Left ventricle myocardium inferior (tissue), 1 donor: ENCODE results near the gene CARD8. TPM values are rescaled to one million over a fixed set of nuclear protein-coding genes. Genes with fewer than 3 reads are reported as not detected.

Source experiments
- DNase-seq: peaks from one replicate; pipeline ENCODE4 v3.0.0-alpha.2; 2020
- H3K27ac ChIP-seq: fragments of 200-600 bp; replicated peaks from 2 replicates; pipeline ENCODE4 v1.8.0; 2021
- H3K27me3 ChIP-seq: fragments of 200-600 bp; 2 replicates; pipeline ENCODE4 v1.8.0; 2021; ENCODE audit warnings: low read depth
- H3K36me3 ChIP-seq: fragments of 200-600 bp; 2 replicates; pipeline ENCODE4 v1.8.0; 2021
- H3K4me1 ChIP-seq: fragments of 200-600 bp; 2 replicates; pipeline ENCODE4 v1.8.0; 2021
- H3K4me3 ChIP-seq: fragments of 200-600 bp; 2 replicates; pipeline ENCODE4 v1.8.0; 2021; ENCODE audit warnings: mild to moderate bottlenecking, moderate library complexity
- H3K9me3 ChIP-seq: fragments of 200-600 bp; replicated peaks from 2 replicates; pipeline ENCODE4 v1.8.0; 2021
- intact Hi-C: fragments of 100-400 bp; cut with micrococcal nuclease; formaldehyde crosslinking; loops from one replicate; pipeline ENCODE4 v1.11.0; 2022
- total RNA-seq: library from RNA; stranded (reverse); fragmentation: NEBNext Ultra II Directional; extraction: Animal tissue kit (Norgen Biotek cat#: 25700); gene quantifications from one replicate; pipeline ENCODE4 v1.2.1, GENCODE V29; 2021
- TF ChIP-seq, protein P1 (sequence below): fragments of 200-600 bp; IDR thresholded peaks from 2 replicates; pipeline ENCODE4 v1.8.0; 2021; ENCODE audit warnings: antibody characterized with exemption, mild to moderate bottlenecking, borderline replicate concordance
- donor health status: DM: no; HTN: yes; CAD: no; lungs with severe emphysema.

CARD8 gene
- total RNA-seq, 1 donor from 2014 or later = 33.3 TPM

DNA sequence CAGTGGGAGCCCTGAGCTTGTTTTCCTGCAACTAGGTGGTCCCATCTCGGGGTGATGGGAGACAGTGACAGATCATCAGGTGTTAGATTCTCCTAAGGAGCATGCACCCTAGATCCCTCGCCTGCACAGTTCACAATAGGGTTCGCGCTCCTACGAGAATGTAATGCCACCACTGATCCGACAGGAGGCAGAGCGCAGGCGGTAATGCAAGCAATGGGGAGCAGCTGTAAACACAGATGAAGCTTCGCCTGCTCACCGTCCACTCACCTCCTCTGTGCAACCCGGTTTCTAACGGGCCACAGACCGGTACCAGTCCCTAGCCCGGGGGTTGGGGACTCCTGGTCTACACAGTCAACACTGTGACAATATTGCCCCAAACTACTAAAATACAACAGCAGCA, 38.8 kb downstream of the CARD8 start:
- intact Hi-C loops = no loop called here
- no peaks in the 10 kb centered on the region for H3K4me1 ChIP-seq
- no peak for DNase-seq
- no peaks in the 10 kb centered on the region for H3K9me3 ChIP-seq
- H3K27me3 ChIP-seq = no peaks in the 10 kb centered on the region
- no peak overlapping the region for H3K27ac ChIP-seq
- H3K36me3 ChIP-seq = peaks cover 72% of the 10 kb centered on the region
- TF ChIP-seq, protein P1, sequence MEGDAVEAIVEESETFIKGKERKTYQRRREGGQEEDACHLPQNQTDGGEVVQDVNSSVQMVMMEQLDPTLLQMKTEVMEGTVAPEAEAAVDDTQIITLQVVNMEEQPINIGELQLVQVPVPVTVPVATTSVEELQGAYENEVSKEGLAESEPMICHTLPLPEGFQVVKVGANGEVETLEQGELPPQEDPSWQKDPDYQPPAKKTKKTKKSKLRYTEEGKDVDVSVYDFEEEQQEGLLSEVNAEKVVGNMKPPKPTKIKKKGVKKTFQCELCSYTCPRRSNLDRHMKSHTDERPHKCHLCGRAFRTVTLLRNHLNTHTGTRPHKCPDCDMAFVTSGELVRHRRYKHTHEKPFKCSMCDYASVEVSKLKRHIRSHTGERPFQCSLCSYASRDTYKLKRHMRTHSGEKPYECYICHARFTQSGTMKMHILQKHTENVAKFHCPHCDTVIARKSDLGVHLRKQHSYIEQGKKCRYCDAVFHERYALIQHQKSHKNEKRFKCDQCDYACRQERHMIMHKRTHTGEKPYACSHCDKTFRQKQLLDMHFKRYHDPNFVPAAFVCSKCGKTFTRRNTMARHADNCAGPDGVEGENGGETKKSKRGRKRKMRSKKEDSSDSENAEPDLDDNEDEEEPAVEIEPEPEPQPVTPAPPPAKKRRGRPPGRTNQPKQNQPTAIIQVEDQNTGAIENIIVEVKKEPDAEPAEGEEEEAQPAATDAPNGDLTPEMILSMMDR = no peak
- no peak overlapping the region for H3K4me3 ChIP-seq

DNA sequence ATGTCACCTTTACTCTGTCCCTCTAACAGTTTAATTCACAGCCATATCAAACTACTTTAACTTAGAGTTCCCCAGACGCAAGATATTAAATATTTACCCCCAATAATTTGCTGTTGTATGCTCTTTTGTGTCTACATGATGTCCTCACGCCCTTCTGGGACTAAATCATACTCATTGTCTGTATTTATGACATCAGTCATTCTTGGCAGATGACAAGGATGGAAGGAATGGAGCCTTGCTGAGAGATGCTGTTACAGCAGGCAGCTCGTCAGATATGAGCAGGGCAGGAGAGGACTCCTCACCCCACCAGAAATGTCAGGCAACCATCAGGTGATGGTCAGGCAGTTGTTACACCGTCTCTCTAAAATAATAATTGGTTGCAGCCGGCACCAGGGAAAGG, 41.8 kb downstream of the CARD8 start:
- intact Hi-C loops = no loop called here
- peaks cover 57% of the 10 kb centered on the region for H3K36me3 ChIP-seq
- H3K4me3 ChIP-seq = no peak overlapping the region
- DNase-seq = no peak
- no peak overlapping the region for H3K27ac ChIP-seq
- TF ChIP-seq, protein P1 = no peak
- H3K4me1 ChIP-seq = peaks cover 9% of the 10 kb centered on the region
- H3K27me3 ChIP-seq = no peaks in the 10 kb centered on the region
- H3K9me3 ChIP-seq = no peaks in the 10 kb centered on the region

DNA sequence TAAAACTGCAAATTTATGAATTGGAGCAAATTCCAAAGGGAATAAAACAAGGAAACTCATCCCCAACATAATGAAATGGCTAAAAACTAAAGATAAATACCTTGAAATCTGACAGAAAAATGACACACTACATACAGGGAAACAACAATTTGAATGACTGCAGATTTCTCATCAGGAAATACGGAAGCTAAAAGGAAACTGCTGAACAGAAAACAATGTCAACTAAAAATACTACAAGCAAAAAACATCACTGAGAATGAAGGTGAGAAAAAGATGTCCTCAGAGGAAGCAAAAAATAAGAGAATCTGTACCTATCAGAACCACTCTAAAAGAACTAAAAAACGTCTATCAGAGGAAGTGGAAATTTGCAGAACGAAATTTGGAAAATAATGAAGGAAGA, 45.7 kb downstream of the CARD8 start:
- TF ChIP-seq, protein P1 = no peak
- H3K27ac ChIP-seq = no peak overlapping the region
- no peaks in the 10 kb centered on the region for H3K27me3 ChIP-seq
- no peak overlapping the region for H3K4me3 ChIP-seq
- H3K36me3 ChIP-seq = peaks cover 29% of the 10 kb centered on the region
- peaks cover 17% of the 10 kb centered on the region for H3K4me1 ChIP-seq
- DNase-seq = no peak
- intact Hi-C loops = no loop called here
- no peaks in the 10 kb centered on the region for H3K9me3 ChIP-seq

DNA sequence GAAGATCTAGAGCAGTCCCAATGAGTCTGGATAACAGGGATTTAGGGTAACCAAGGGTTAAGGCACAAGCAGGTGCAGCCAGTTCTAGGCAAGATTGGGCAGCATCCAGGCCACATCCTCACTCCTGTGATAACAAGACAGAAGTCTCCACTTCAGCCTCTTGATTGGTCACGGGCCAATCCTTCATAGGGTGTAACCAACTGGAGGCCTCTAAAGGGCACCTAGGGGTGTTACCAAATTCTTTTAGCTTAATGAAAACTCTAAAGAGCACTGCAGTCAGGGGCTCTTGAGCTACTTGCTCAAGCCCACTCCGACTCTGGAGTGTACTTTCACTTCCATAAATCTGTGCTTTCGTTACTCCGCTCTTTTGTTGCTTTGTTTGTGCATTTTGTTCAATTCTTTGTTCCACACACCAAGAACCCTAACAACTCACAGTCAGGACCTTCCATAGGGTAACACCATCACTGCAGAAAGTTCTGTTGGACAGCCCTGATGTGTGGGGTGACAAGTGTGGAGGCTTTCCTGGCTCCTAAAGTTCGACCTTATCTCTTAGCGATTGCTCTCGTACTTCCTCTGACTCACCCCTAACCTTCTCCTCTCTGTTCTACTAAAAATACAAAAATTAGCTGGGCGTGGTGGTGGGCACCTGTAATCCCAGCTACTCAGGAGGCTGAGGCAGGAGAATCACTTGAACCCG, 49.2 kb downstream of the CARD8 start:
- Histone ChIP-seq H3K4me3 (no peak overlapping the region), H3K4me1 (peaks cover 35% of the 10 kb centered on the region), H3K36me3 (peaks cover 9% of the 10 kb centered on the region), H3K27me3 (no peaks in the 10 kb centered on the region), H3K9me3 (no peaks in the 10 kb centered on the region), H3K27ac (no peak overlapping the region)
- no peak for DNase-seq
- intact Hi-C loops = no loop called here
- TF ChIP-seq, protein P1 = no peak

DNA sequence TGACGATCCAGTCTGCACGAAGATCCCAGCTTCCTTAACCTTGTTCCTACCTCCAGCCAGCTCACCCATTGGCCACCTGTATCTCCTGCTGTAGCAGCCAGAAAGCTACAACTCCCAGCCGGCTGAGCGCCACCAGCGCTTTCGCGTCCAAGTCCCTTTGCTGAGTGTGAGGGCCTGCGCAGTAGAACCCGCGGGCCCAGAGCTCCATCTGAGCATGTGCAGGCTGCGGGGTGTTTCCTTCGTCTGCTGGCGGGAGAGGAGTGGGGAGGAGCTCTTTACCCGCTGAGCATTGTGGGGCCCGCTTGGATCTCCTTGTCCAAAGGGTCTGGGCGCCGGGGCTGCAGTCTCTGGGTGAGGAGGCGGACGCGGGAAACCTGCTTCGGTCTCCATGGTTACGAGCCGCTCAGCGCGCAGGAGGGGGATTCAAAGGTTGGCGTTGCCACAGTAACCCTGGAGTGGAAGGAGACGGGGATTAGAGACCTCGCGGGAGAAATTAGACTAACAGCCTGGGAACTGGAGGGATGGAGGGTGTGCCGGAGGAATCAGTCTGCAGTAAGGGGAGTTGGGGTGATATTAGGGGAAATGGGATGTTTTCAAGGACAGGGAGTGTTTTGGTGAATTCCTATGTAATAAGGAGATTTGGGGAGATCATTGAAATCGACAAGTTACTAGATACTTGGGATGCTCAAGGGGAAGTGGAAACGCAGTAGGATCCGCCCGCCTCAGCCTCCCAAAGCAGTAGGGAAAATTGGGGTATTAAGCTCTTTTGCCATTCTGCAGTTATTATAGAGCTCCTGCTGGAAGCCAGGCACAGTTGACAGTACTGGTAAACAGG, 51.7 kb downstream of the CARD8 start:
- Histone ChIP-seq H3K4me1 (peaks cover 26% of the 10 kb centered on the region), H3K27me3 (no peaks in the 10 kb centered on the region), H3K9me3 (no peaks in the 10 kb centered on the region), H3K36me3 (no peaks in the 10 kb centered on the region), H3K27ac (peak overlapping the region; percentile 85), H3K4me3 (peak overlapping the region; percentile 94)
- intact Hi-C loops = no loop called here
- peak; percentile 93 for DNase-seq
- TF ChIP-seq, protein P1 = no peak
